Osteoblast (primary cell): ENCODE results near the gene SERPINA9. TPM values are rescaled to one million over a fixed set of nuclear protein-coding genes. Genes with fewer than 3 reads are reported as not detected.
A peak's percentile ranks its signal among the peaks of the same experiment; 100 is the strongest.

ENCODE experiments used
- DNase-seq: peaks from one replicate; pipeline ENCODE4 v3.0.0; 2011; ENCODE audit warnings: low spot score, mixed read lengths; ENCODE audit not compliant: insufficient read length; ENCODE audit errors: missing footprints
- H2AFZ ChIP-seq: 2 replicates; pipeline ENCODE4 v1.6.0; 2011; ENCODE audit warnings: mild to moderate bottlenecking, low read length
- H3K27ac ChIP-seq: 2 replicates; pipeline ENCODE4 v1.5.1; 2011; ENCODE audit warnings: mild to moderate bottlenecking, low read depth, low read length, moderate library complexity
- H3K27me3 ChIP-seq: 2 replicates; pipeline ENCODE4 v1.6.0; 2012; ENCODE audit warnings: mild to moderate bottlenecking, control low read depth, inconsistent platforms, low read length, moderate library complexity; ENCODE audit not compliant: insufficient read depth
- H3K36me3 ChIP-seq: 2 replicates; pipeline ENCODE4 v1.5.1; 2011; ENCODE audit warnings: mild to moderate bottlenecking, low read length, control low read depth, moderate library complexity; ENCODE audit not compliant: insufficient read depth
- H3K4me1 ChIP-seq: 2 replicates; pipeline ENCODE4 v1.5.1; 2011; ENCODE audit warnings: mild to moderate bottlenecking, low read length, control low read depth, moderate library complexity; ENCODE audit not compliant: insufficient read depth
- H3K4me2 ChIP-seq: 2 replicates; pipeline ENCODE4 v1.6.0; 2011; ENCODE audit warnings: mild to moderate bottlenecking, low read length; ENCODE audit not compliant: insufficient read depth
- H3K4me3 ChIP-seq: fragments of 200-600 bp; sonication (generic); 3 replicates; pipeline ENCODE4 v1.5.1; 2012; ENCODE audit warnings: mild to moderate bottlenecking, low read length, inconsistent platforms; ENCODE audit not compliant: insufficient read depth
- H3K79me2 ChIP-seq: 2 replicates; pipeline ENCODE4 v1.6.0; 2012; ENCODE audit warnings: mild to moderate bottlenecking, low read length, control low read depth, inconsistent platforms; ENCODE audit not compliant: insufficient read depth
- H3K9me3 ChIP-seq: 2 replicates; pipeline ENCODE4 v1.5.1; 2011; ENCODE audit warnings: low read depth, low read length, control low read depth
- H4K20me1 ChIP-seq: 2 replicates; pipeline ENCODE4 v1.6.0; 2012; ENCODE audit warnings: mild to moderate bottlenecking, low read length, control low read depth; ENCODE audit not compliant: insufficient read depth
- total RNA-seq: library from RNA; depleted of rRNA; stranded (reverse); fragments of >200 nt; gene quantifications from 2 replicates; pipeline ENCODE4 v1.2.3, GENCODE V29; 2012
- TF ChIP-seq, protein P1 (sequence below): IDR thresholded peaks from 2 replicates; pipeline ENCODE4 v1.5.1; 2011; ENCODE audit warnings: mild to moderate bottlenecking, low read depth, low read length, moderate library complexity; ENCODE audit errors: extremely low read depth

Gene SERPINA9
- total RNA-seq, 1 donor: under 0.01 TPM

DNA sequence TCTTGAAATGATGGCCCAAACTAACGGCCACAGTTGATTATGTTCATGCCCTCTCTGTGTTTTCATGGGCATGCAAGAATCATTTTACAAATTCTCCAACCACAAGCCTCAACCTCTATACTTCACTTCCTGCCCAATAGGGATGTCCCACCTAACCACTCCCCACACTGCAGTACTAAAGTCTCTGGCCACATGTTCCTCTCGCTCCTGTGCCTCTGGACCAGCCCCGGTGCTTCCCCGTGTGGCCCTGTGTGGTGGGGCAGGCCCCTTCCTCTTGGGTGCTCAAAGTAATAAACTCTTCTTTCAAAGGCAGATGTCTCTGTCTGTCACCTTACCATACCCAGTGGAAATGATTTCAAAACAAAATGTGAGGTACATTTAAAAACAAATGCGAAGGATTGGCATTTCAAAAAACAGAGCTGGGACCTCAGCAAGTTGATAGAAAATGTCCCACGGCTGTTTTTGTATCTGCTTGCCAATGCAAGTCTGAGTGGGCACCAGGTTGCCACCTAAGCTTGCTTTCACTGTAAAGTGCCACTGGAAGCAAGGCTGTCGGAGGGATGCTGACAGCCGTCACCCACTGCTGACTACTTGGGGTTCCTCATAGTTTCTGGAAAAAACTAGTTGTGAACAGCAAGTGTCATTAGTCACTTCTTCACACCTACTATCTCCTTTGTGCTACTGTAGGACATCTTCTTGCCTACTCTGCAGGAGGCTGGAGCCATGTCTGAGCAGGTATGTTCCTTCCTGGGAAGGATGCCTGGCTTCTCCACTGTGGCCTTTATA is 15.2 kb downstream of the SERPINA9 start:
- H3K4me2 ChIP-seq: no peak overlapping the region
- no peak overlapping the region for H2AFZ ChIP-seq
- no peaks in the 10 kb centered on the region for H3K79me2 ChIP-seq
- no peaks in the 10 kb centered on the region for H4K20me1 ChIP-seq
- peaks cover 7% of the 10 kb centered on the region for H3K4me1 ChIP-seq
- H3K4me3 ChIP-seq: no peak overlapping the region
- peaks cover 6% of the 10 kb centered on the region for H3K9me3 ChIP-seq
- H3K27me3 ChIP-seq: no peaks in the 10 kb centered on the region
- no peaks in the 10 kb centered on the region for H3K36me3 ChIP-seq
- peak; percentile 47 for DNase-seq
- no peak overlapping the region for H3K27ac ChIP-seq
- TF ChIP-seq, protein P1, sequence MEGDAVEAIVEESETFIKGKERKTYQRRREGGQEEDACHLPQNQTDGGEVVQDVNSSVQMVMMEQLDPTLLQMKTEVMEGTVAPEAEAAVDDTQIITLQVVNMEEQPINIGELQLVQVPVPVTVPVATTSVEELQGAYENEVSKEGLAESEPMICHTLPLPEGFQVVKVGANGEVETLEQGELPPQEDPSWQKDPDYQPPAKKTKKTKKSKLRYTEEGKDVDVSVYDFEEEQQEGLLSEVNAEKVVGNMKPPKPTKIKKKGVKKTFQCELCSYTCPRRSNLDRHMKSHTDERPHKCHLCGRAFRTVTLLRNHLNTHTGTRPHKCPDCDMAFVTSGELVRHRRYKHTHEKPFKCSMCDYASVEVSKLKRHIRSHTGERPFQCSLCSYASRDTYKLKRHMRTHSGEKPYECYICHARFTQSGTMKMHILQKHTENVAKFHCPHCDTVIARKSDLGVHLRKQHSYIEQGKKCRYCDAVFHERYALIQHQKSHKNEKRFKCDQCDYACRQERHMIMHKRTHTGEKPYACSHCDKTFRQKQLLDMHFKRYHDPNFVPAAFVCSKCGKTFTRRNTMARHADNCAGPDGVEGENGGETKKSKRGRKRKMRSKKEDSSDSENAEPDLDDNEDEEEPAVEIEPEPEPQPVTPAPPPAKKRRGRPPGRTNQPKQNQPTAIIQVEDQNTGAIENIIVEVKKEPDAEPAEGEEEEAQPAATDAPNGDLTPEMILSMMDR: no peak

DNA sequence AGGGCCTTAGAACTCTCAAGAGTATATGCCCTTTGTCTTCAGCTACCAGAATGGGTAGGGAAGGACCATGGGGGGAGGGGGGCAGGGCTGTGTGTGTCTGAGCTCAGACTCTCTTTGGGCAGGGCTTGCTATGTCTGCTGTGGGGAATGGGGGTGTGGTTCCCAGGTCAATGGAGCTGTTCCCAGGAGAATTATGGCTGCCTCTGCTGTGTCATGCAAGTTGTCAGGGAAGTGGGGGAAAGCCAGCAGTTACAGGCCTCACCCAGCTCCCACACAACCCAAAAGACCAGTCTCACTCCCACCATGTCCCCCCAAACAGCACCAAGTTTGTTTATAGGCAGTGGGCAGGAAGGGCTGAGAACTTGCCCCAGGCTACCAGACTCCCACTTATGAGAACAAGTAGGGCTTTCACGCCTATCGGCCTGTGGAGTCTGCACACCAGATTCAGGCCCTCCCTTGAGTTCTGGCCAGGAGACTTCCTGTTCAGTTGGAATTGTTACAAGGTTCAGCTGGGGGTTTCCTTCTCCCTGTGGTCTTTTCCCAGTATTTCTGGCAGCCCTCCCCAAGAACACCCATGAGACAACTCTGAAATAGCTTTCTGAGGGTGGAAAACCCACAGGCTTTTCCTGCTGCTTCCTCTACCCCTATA is 17.3 kb downstream of the SERPINA9 start:
- H3K79me2 ChIP-seq: no peaks in the 10 kb centered on the region
- no peak overlapping the region for H3K27ac ChIP-seq
- no peak overlapping the region for H3K4me2 ChIP-seq
- DNase-seq: peak; percentile 54
- TF ChIP-seq, protein P1: no peak
- no peaks in the 10 kb centered on the region for H4K20me1 ChIP-seq
- H3K4me3 ChIP-seq: no peak overlapping the region
- H3K9me3 ChIP-seq: no peaks in the 10 kb centered on the region
- peaks cover 5% of the 10 kb centered on the region for H3K4me1 ChIP-seq
- H3K27me3 ChIP-seq: no peaks in the 10 kb centered on the region
- H2AFZ ChIP-seq: peak overlapping the region; percentile 27
- H3K36me3 ChIP-seq: no peaks in the 10 kb centered on the region

DNA sequence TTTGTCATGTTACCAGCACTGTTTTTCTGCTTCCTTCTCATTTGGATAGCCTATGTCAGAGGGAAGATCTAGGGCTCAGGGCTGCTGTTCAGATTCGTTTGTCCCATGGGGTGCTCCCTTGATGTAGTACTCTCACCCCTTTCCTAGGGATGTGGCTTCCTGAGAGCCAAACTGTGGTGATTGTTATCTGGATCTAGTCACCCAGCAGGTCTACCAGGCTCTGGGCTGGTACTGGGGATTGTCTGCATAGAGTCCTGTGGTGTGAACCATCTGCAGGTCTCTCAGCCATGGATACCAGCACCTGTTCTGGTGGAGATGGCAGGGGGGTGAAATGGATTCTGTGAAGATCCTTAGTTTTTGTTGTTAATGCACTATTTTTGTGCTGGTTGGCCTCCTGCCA is 17.9 kb downstream of the SERPINA9 start:
- Histone ChIP-seq H3K79me2 (no peaks in the 10 kb centered on the region), H3K4me2 (no peak overlapping the region), H4K20me1 (no peaks in the 10 kb centered on the region), H3K4me3 (no peak overlapping the region), H2AFZ (no peak overlapping the region), H3K9me3 (no peaks in the 10 kb centered on the region), H3K27me3 (no peaks in the 10 kb centered on the region), H3K27ac (no peak overlapping the region), H3K4me1 (peaks cover 5% of the 10 kb centered on the region), H3K36me3 (no peaks in the 10 kb centered on the region)
- DNase-seq: no peak
- TF ChIP-seq, protein P1: no peak

DNA sequence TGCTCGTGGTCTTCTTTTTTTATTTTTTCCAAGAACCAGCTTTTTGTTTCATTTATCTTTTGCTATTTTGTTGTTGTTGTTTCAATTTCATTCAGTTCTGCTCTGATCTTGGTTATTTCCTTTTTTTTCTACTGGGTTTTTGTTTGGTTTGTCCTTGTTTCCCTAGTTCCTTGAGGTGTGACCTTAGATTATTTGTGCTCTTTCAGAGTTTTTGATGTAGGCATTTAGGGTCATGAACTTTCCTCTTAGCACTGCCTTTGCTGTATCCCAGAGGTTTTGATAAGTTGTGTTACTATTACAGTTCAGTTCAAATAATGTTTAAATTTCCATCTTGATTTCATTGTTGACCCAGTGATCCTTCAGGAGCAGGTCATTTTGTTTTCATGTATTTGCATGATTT is 20.1 kb downstream of the SERPINA9 start:
- H3K4me2 ChIP-seq: no peak overlapping the region
- no peaks in the 10 kb centered on the region for H4K20me1 ChIP-seq
- no peaks in the 10 kb centered on the region for H3K9me3 ChIP-seq
- H3K4me1 ChIP-seq: peaks cover 5% of the 10 kb centered on the region
- H2AFZ ChIP-seq: no peak overlapping the region
- H3K79me2 ChIP-seq: no peaks in the 10 kb centered on the region
- no peaks in the 10 kb centered on the region for H3K36me3 ChIP-seq
- DNase-seq: no peak
- H3K27ac ChIP-seq: no peak overlapping the region
- TF ChIP-seq, protein P1: no peak
- H3K27me3 ChIP-seq: no peaks in the 10 kb centered on the region
- no peak overlapping the region for H3K4me3 ChIP-seq
